H1 (cell line): ENCODE results near the gene TPBGL. TPM values are rescaled to one million over a fixed set of nuclear protein-coding genes. Genes with fewer than 3 reads are reported as not detected.

Experiments used
- CTCF ChIA-PET: fragments of 300-600 bp; sonication (Branson Sonifier 250); formaldehyde crosslinking; loops from one replicate; lab custom pipeline; 2021; ENCODE audit not compliant: partially characterized antibody; lab: Charles Lee
- POLR2A ChIA-PET: fragments of 300-600 bp; sonication (Branson Sonifier 250); formaldehyde crosslinking; loops from one replicate; lab custom pipeline; 2021; ENCODE audit warnings: inconsistent platforms; ENCODE audit not compliant: partially characterized antibody; lab: Charles Lee
- DNase-seq, 2 experiments: peaks; one replicate each; pipeline versions ENCODE4 v3.0.0 to v3.0.0-alpha.2; 2010 to 2022; ENCODE audit warnings: low spot score in 2 of 2, low read depth in 1 of 2, mixed read lengths in 1 of 2
- FAIRE-seq: peaks from 2 replicates; lab custom pipeline; 2011; peaks lifted over from hg19 to GRCh38; lab: Jason Lieb, UNC
- H2AFZ ChIP-seq: 2 replicates; pipeline ENCODE4 v1.8.1; 2012; ENCODE audit warnings: low read length, inconsistent platforms
- H2AK5ac ChIP-seq: 2 replicates; pipeline ENCODE4 v1.6.1; 2013; ENCODE audit warnings: low read depth, low read length
- H2BK120ac ChIP-seq: replicated peaks from 2 replicates; pipeline ENCODE3; 2013; ENCODE audit warnings: low read depth, low read length, inconsistent platforms
- H2BK12ac ChIP-seq: 2 replicates; pipeline ENCODE4 v1.6.1; 2013; ENCODE audit warnings: low read depth, low read length
- H2BK15ac ChIP-seq: 2 replicates; pipeline ENCODE4 v1.6.1; 2013; ENCODE audit warnings: low read length
- H2BK20ac ChIP-seq: 2 replicates; pipeline ENCODE4 v1.6.1; 2013; ENCODE audit warnings: low read length
- H2BK5ac ChIP-seq: 2 replicates; pipeline ENCODE4 v1.6.1; 2013; ENCODE audit warnings: low read depth, low read length
- H3K14ac ChIP-seq: 2 replicates; pipeline ENCODE4 v1.6.1; 2013; ENCODE audit warnings: inconsistent platforms; ENCODE audit not compliant: insufficient read length
- H3K18ac ChIP-seq: 2 replicates; pipeline ENCODE4 v1.6.1; 2013; ENCODE audit warnings: low read length; ENCODE audit errors: extremely low read depth
- H3K23ac ChIP-seq: 2 replicates; pipeline ENCODE4 v1.6.1; 2013; ENCODE audit warnings: inconsistent platforms; ENCODE audit not compliant: insufficient read length
- H3K23me2 ChIP-seq: 2 replicates; pipeline ENCODE4 v1.6.1; 2013; ENCODE audit warnings: low read depth, low read length
- H3K27ac ChIP-seq: 2 replicates; pipeline ENCODE4 v1.6.1; 2011; ENCODE audit warnings: low read depth, low read length, inconsistent platforms
- H3K27me3 ChIP-seq, 4 experiments: replicated peaks in 1 of 4; 1 replicate in 1 of 4; 2 replicates in 3 of 4; pipeline versions ENCODE4 v1.6.1 to v1.8.1; 2011 to 2013; ENCODE audit warnings: low read length in 3 of 4, mild to moderate bottlenecking in 3 of 4, inconsistent platforms in 2 of 4, mixed read lengths in 2 of 4, moderate library complexity in 1 of 4; ENCODE audit not compliant: control insufficient read depth in 3 of 4, insufficient read depth in 3 of 4; ENCODE audit errors: extremely low read depth in 1 of 4
- H3K36me3 ChIP-seq, 4 experiments: 2 replicates each; pipeline versions ENCODE4 v1.6.1 to v1.8.1; 2011 to 2013; ENCODE audit warnings: mild to moderate bottlenecking in 4 of 4, low read length in 3 of 4, moderate library complexity in 2 of 4, control low read depth in 1 of 4, inconsistent platforms in 1 of 4; ENCODE audit not compliant: insufficient read depth in 4 of 4, control insufficient read depth in 2 of 4
- H3K4ac ChIP-seq: replicated peaks from 2 replicates; pipeline ENCODE3; 2013; ENCODE audit warnings: low read length, low read depth, mixed read lengths, inconsistent platforms; ENCODE audit not compliant: insufficient read length
- H3K4me1 ChIP-seq, 4 experiments: replicated peaks in 1 of 4; 1 replicate in 1 of 4; 2 replicates in 3 of 4; pipeline versions ENCODE4 v1.6.1 to v1.8.1; 2011 to 2013; ENCODE audit warnings: low read length in 3 of 4, inconsistent platforms in 2 of 4, mixed read lengths in 1 of 4; ENCODE audit not compliant: insufficient read depth in 4 of 4, control insufficient read depth in 3 of 4
- H3K4me2 ChIP-seq, 2 experiments: 2 replicates each; pipeline versions ENCODE4 v1.6.1 to v1.8.1; 2011 to 2013; ENCODE audit warnings: low read depth in 2 of 2, low read length in 2 of 2, control low read depth in 1 of 2, inconsistent platforms in 1 of 2, mild to moderate bottlenecking in 1 of 2; ENCODE audit not compliant: insufficient read depth in 1 of 2
- H3K4me3 ChIP-seq, 4 experiments: fragments of 200-600, 300-600 bp in 1 of 4; sonication (generic), shearing (Covaris generic), sonication (Bioruptor Twin) in 1 of 4; 2 replicates each; pipeline versions ENCODE4 v1.5.1 to v1.8.1; 2011 to 2016; ENCODE audit warnings: low read length in 4 of 4, low read depth in 3 of 4, control low read depth in 2 of 4, inconsistent platforms in 2 of 4, mild to moderate bottlenecking in 2 of 4, mixed read lengths in 1 of 4, moderate library complexity in 1 of 4; ENCODE audit not compliant: insufficient read depth in 2 of 4; ENCODE audit errors: extremely low read depth in 1 of 4
- H3K56ac ChIP-seq: replicated peaks from 2 replicates; pipeline ENCODE3; 2013; ENCODE audit warnings: low read depth, mild to moderate bottlenecking, mixed read lengths, low read length, inconsistent platforms; ENCODE audit not compliant: insufficient read length
- H3K79me1 ChIP-seq: 2 replicates; pipeline ENCODE4 v1.6.1; 2013; ENCODE audit warnings: low read depth, low read length, control low read depth
- H3K79me2 ChIP-seq, 2 experiments: 2 replicates each; pipeline versions ENCODE4 v1.6.1 to v1.8.1; 2012 to 2013; ENCODE audit warnings: low read length in 2 of 2, mild to moderate bottlenecking in 2 of 2, inconsistent platforms in 1 of 2; ENCODE audit not compliant: insufficient read depth in 2 of 2, control insufficient read depth in 1 of 2
- H3K9ac ChIP-seq, 4 experiments: replicated peaks in 1 of 4; 1 replicate in 1 of 4; 2 replicates in 3 of 4; pipeline versions ENCODE4 v1.6.1 to v1.8.1; 2011 to 2013; ENCODE audit warnings: low read depth in 3 of 4, low read length in 3 of 4, control low read depth in 2 of 4, mild to moderate bottlenecking in 2 of 4, moderate library complexity in 2 of 4, inconsistent platforms in 1 of 4; ENCODE audit errors: extremely low read depth in 1 of 4
- H3K9me3 ChIP-seq, 2 experiments: 2 replicates each; pipeline versions ENCODE4 v1.6.1 to v1.8.1; 2012 to 2013; ENCODE audit warnings: mild to moderate bottlenecking in 2 of 2, moderate library complexity in 2 of 2, control low read depth in 1 of 2, inconsistent platforms in 1 of 2, low read depth in 1 of 2, low read length in 1 of 2, mixed read lengths in 1 of 2; ENCODE audit not compliant: insufficient read depth in 2 of 2
- H4K20me1 ChIP-seq, 2 experiments: replicated peaks in 1 of 2; 2 replicates each; pipeline versions ENCODE3 to v1.8.1; 2011 to 2013; ENCODE audit warnings: inconsistent platforms in 2 of 2, low read length in 2 of 2, mild to moderate bottlenecking in 1 of 2; ENCODE audit not compliant: insufficient read depth in 2 of 2, control insufficient read depth in 1 of 2
- H4K5ac ChIP-seq: 2 replicates; pipeline ENCODE4 v1.6.1; 2013; ENCODE audit warnings: low read length, low read depth, mixed read lengths, inconsistent platforms; ENCODE audit not compliant: insufficient read length
- H4K8ac ChIP-seq: 2 replicates; pipeline ENCODE4 v1.8.0; 2013; ENCODE audit warnings: mild to moderate bottlenecking, moderate library complexity, low read length, inconsistent platforms; ENCODE audit not compliant: insufficient read depth; ENCODE audit errors: extremely low read depth
- H4K91ac ChIP-seq: replicated peaks from 2 replicates; pipeline ENCODE3; 2013; ENCODE audit warnings: low read length, mixed read lengths, inconsistent platforms; ENCODE audit not compliant: insufficient read length
- BCL11A ChIP-seq, 2 experiments: IDR thresholded peaks; one replicate each; pipeline ENCODE4 v1.6.1; 2011; ENCODE audit warnings: low read depth in 2 of 2, low read length in 2 of 2, mild to moderate bottlenecking in 2 of 2
- BRCA1 ChIP-seq: IDR thresholded peaks from 2 replicates; pipeline ENCODE4 v1.6.1; 2012; ENCODE audit warnings: low read depth, low read length, improper control_type of control experiment
- CHD1 ChIP-seq: IDR thresholded peaks from 2 replicates; pipeline ENCODE4 v1.6.1; 2012; ENCODE audit warnings: low read depth, low read length, improper control_type of control experiment
- CHD2 ChIP-seq: IDR thresholded peaks from 2 replicates; pipeline ENCODE4 v1.6.1; 2012; ENCODE audit warnings: low read length, improper control_type of control experiment
- EP300 ChIP-seq, 2 experiments: IDR thresholded peaks; 1 replicate in 1 of 2; 2 replicates in 1 of 2; pipeline ENCODE4 v1.6.1; 2011 to 2012; ENCODE audit warnings: low read depth in 2 of 2, low read length in 2 of 2, mild to moderate bottlenecking in 2 of 2, borderline replicate concordance in 1 of 2, inconsistent platforms in 1 of 2, moderate library complexity in 1 of 2
- FOSL1 ChIP-seq: IDR thresholded peaks from 2 replicates; pipeline ENCODE4 v1.6.1; 2011; ENCODE audit warnings: mild to moderate bottlenecking, low read depth, low read length, moderate library complexity; ENCODE audit not compliant: insufficient read depth
- JUN ChIP-seq: IDR thresholded peaks from 2 replicates; pipeline ENCODE4 v1.6.1; 2011; ENCODE audit warnings: low read depth, mild to moderate bottlenecking, improper control_type of control experiment, low read length
- JUND ChIP-seq: IDR thresholded peaks from 2 replicates; pipeline ENCODE4 v1.6.1; 2011; ENCODE audit warnings: mild to moderate bottlenecking, improper control_type of control experiment, low read length
- MAFK ChIP-seq: IDR thresholded peaks from 2 replicates; pipeline ENCODE4 v1.6.1; 2012; ENCODE audit warnings: low read depth, mild to moderate bottlenecking, improper control_type of control experiment, low read length
- MAX ChIP-seq: IDR thresholded peaks from 2 replicates; pipeline ENCODE4 v1.6.1; 2012; ENCODE audit warnings: inconsistent platforms
- RFX5 ChIP-seq: IDR thresholded peaks from 2 replicates; pipeline ENCODE4 v1.6.1; 2011; ENCODE audit warnings: low read depth, low read length, improper control_type of control experiment, borderline replicate concordance
- SP2 ChIP-seq: IDR thresholded peaks from 2 replicates; pipeline ENCODE4 v1.6.1; 2012; ENCODE audit warnings: mild to moderate bottlenecking, low read length, inconsistent platforms
- SP4 ChIP-seq: IDR thresholded peaks from 2 replicates; pipeline ENCODE4 v1.6.1; 2012; ENCODE audit warnings: low read length, inconsistent platforms
- SUZ12 ChIP-seq: fragments of 200-600 bp; sonication (generic); IDR thresholded peaks from 2 replicates; pipeline ENCODE4 v1.6.1; 2012; ENCODE audit warnings: mild to moderate bottlenecking, inconsistent platforms, low read length, moderate library complexity, mixed read lengths
- TAF1 ChIP-seq: IDR thresholded peaks from 2 replicates; pipeline ENCODE4 v1.6.1; 2011; ENCODE audit warnings: mild to moderate bottlenecking, low read depth, low read length
- YY1 ChIP-seq: IDR thresholded peaks from 2 replicates; pipeline ENCODE4 v1.6.1; 2011; ENCODE audit warnings: low read depth, mild to moderate bottlenecking, low read length
- polyA plus RNA-seq, 7 experiments: library from polyadenylated mRNA; depleted of rRNA in 3 of 7; stranded (reverse) in 5 of 7; unstranded in 2 of 7; fragments of >200 nt in 5 of 7; fragments of 200-250 nt in 2 of 7; gene quantifications; 1 replicate in 5 of 7; 2 replicates in 1 of 7; 4 replicates in 1 of 7; pipeline versions ENCODE4 v1.2.1 to v1.2.3, GENCODE V29; 2011 to 2013; ENCODE audit warnings: missing spikeins in 2 of 7, mixed read lengths in 2 of 7
- total RNA-seq: library from RNA; stranded (reverse); fragmentation: NEBNext Ultra II Directional; extraction: Animal tissue kit (Norgen Biotek cat#: 25700); gene quantifications from 2 replicates; pipeline ENCODE4 v1.2.1, GENCODE V29; 2021

TPBGL gene
- total and polyA plus RNA-seq, 2 of the 8 experiments (the other 6 are each of a cell fraction or from before 2014, with no cell fraction given): 0.26 to 0.37 TPM

GRCh38 chr11:75214843-75215242 is 25.7 kb upstream of the TPBGL start:
- no peak for FAIRE-seq
- Histone ChIP-seq H2BK15ac (no peak overlapping the region), H3K4me2 (no peak overlapping the region), H3K4ac (no peak overlapping the region), H3K23me2 (no peaks in the 10 kb centered on the region; the same call in 1 of the 2 replicates), H3K23ac (no peak overlapping the region), H4K91ac (no peak overlapping the region), H3K27me3 (no peaks in the 10 kb centered on the region; a peak in 2 of 7 replicates), H2BK5ac (no peak overlapping the region), H2BK12ac (no peak overlapping the region), H2AFZ (no peak overlapping the region), H3K14ac (no peak overlapping the region), H3K79me2 (no peaks in the 10 kb centered on the region), H2BK120ac (no peak overlapping the region), H3K79me1 (no peaks in the 10 kb centered on the region), H3K9ac (no peak overlapping the region), H3K56ac (no peak overlapping the region), H3K27ac (no peak overlapping the region), H3K9me3 (no peaks in the 10 kb centered on the region), H4K8ac (no peak overlapping the region), H3K18ac (no peak overlapping the region), H3K4me3 (no peak overlapping the region), H2BK20ac (no peak overlapping the region), H4K20me1 (no peaks in the 10 kb centered on the region), H3K36me3 (no peaks in the 10 kb centered on the region), H3K4me1 (no peaks in the 10 kb centered on the region), H2AK5ac (no peak overlapping the region), H4K5ac (no peak overlapping the region)
- no peak for DNase-seq
- CTCF ChIA-PET: interaction anchor here (0.6 to 45.7 kb wide), 17 partner anchors 10 to 200 kb away, joined by 3 to 726 read pairs (median 5); partner anchors contain the start of gene TPBGL
- TF ChIP-seq JUN (no peak), SP2 (no peak), YY1 (no peak), MAX (no peak), TAF1 (no peak), BCL11A (IDR thresholded peaks at IDR 0.05; ENCODE audit: low read depth in 2 of 2, low read length in 2 of 2) (no peak), FOSL1 (no peak), BRCA1 (no peak), CHD1 (no peak), CHD2 (no peak), MAFK (no peak), JUND (no peak), SP4 (no peak), EP300 (IDR thresholded peaks at IDR 0.05; ENCODE audit: borderline replicate concordance in 1 of 2, low read depth in 2 of 2, low read length in 2 of 2) (no peak), RFX5 (no peak), SUZ12 (no peak)
- POLR2A ChIA-PET: interaction anchor here (1.5 kb wide), 1 partner anchor 9 kb away, joined by 6 read pairs; no protein-coding TSS in a partner anchor
